Testis (tissue), 3 donors: ENCODE measurements around the gene CCDC175. TPM values are rescaled to one million over a fixed set of nuclear protein-coding genes. Genes with fewer than 3 reads are reported as not detected.

ENCODE experiments used
- DNase-seq: peaks from one replicate; pipeline ENCODE4 v3.0.0-alpha.2; 2019
- H3K27ac ChIP-seq, 2 donors: fragments of 200-600 bp; sonication (generic); one replicate each; pipeline ENCODE4 v1.5.1; 2019
- H3K27me3 ChIP-seq: fragments of 200-600 bp; sonication (generic); one replicate; pipeline ENCODE4 v1.5.1; 2019
- H3K36me3 ChIP-seq: fragments of 200-600 bp; sonication (generic); one replicate; pipeline ENCODE4 v1.5.1; 2017; ENCODE audit warnings: low read depth; ENCODE audit errors: missing control alignments
- H3K4me1 ChIP-seq: fragments of 200-600 bp; sonication (generic); one replicate; pipeline ENCODE4 v1.5.1; 2019
- H3K4me3 ChIP-seq, 2 donors: fragments of 200-600 bp; sonication (generic); one replicate each; pipeline ENCODE4 v1.5.1; 2017 to 2019
- H3K9me3 ChIP-seq: fragments of 200-600 bp; sonication (generic); one replicate; pipeline ENCODE4 v1.5.1; 2017
- POLR2A ChIP-seq: fragments of 450-650 bp; IDR thresholded peaks from one replicate; pipeline ENCODE4 v1.6.1; 2017; ENCODE audit warnings: antibody characterized with exemption, mild to moderate bottlenecking, moderate library complexity
- WGBS, 2 donors: methylation state at CpG; one replicate each; pipeline ENCODE4 v1.1.5; 2018; 5-methylcytosine and 5-hydroxymethylcytosine counted together
- intact Hi-C: fragments of 100-400 bp; cut with DNase I; formaldehyde crosslinking; loops from one replicate; pipeline ENCODE4 v1.15.1; 2023; ENCODE audit warnings: low total_unique reads
- polyA plus RNA-seq: library from polyadenylated mRNA; stranded (reverse); fragments of 350-450 nt; fragmentation: Illumina TruSeq; extraction: RNeasy Lipid Tissue Mini Kit (QIAGEN cat#74804); gene quantifications from one replicate; pipeline ENCODE4 v1.2.3, GENCODE V29; 2014; ENCODE audit warnings: low read depth, low replicate concordance; ENCODE audit not compliant: insufficient read depth
- total RNA-seq, 2 donors: library from RNA; depleted of rRNA; stranded (reverse); fragments of >200 nt; gene quantifications; one replicate each; pipeline ENCODE4 v1.2.3, GENCODE V29; 2016
- TF ChIP-seq, protein P1 (sequence below), 3 experiments: fragments of 450-650 bp in 2 of 3; fragments of 200-600 bp in 1 of 3; sonication (generic) in 1 of 3; IDR thresholded peaks; one replicate each; pipeline ENCODE4 v1.5.1; 2016 to 2019; ENCODE audit warnings: antibody characterized with exemption in 3 of 3, mild to moderate bottlenecking in 2 of 3, moderate library complexity in 1 of 3

The CCDC175 gene
- total and polyA plus RNA-seq, 3 donors from 2014 or later: 1.3 to 9.8 (median 1.4) TPM

DNA sequence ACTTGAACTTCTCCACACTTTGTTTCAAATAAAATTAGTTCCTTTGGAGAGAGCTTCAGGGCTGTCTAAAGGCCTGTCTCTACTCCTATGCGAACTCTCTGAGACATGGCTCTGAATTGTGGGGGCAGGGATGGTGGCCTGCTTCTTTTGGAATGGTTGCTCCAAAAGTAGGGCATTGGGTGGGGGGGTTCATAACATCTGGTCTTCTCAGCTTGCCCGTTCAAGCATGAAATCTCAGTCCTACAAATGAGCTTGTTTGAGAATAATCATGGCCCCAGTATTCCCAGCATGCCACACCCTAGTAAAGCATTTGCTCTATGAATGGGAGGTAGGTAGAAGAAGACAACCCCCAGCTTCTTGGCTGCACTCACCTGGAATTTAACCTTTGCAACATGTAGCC lies 118.1 kb downstream of the CCDC175 start:
- intact Hi-C loops: no loop called here
- 91 to 96% methylated on average over 2 of the region's 2 CpGs for WGBS, 2 donors

GRCh38 chr14:59455411-59455810 lies 121.2 kb downstream of the CCDC175 start:
- 91 to 95% methylated on average over 1 of the region's 1 CpG for WGBS, 2 donors
- Histone ChIP-seq H3K4me1 (no peaks in the 10 kb centered on the region), H3K4me3 (no peak overlapping the region), H3K27me3 (no peaks in the 10 kb centered on the region), H3K27ac (no peak overlapping the region), H3K9me3 (no peaks in the 10 kb centered on the region), H3K36me3 (no peaks in the 10 kb centered on the region)
- DNase-seq: no peak
- no peak for TF ChIP-seq POLR2A
- TF ChIP-seq, protein P1, sequence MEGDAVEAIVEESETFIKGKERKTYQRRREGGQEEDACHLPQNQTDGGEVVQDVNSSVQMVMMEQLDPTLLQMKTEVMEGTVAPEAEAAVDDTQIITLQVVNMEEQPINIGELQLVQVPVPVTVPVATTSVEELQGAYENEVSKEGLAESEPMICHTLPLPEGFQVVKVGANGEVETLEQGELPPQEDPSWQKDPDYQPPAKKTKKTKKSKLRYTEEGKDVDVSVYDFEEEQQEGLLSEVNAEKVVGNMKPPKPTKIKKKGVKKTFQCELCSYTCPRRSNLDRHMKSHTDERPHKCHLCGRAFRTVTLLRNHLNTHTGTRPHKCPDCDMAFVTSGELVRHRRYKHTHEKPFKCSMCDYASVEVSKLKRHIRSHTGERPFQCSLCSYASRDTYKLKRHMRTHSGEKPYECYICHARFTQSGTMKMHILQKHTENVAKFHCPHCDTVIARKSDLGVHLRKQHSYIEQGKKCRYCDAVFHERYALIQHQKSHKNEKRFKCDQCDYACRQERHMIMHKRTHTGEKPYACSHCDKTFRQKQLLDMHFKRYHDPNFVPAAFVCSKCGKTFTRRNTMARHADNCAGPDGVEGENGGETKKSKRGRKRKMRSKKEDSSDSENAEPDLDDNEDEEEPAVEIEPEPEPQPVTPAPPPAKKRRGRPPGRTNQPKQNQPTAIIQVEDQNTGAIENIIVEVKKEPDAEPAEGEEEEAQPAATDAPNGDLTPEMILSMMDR (IDR thresholded peaks at IDR 0.05): no peak
- intact Hi-C loops: no loop called here

More for the DNA sequence above, 118.1 kb downstream of the CCDC175 start:
- TF ChIP-seq, protein P1 (IDR thresholded peaks at IDR 0.05): no peak
- TF ChIP-seq POLR2A: no peak
- H3K27me3 ChIP-seq: no peaks in the 10 kb centered on the region
- no peaks in the 10 kb centered on the region for H3K36me3 ChIP-seq
- DNase-seq: no peak
- H3K4me1 ChIP-seq: no peaks in the 10 kb centered on the region
- H3K27ac ChIP-seq: no peak overlapping the region
- no peak overlapping the region for H3K4me3 ChIP-seq
- H3K9me3 ChIP-seq: no peaks in the 10 kb centered on the region

Other genes starting within 250 kb of the CCDC175 start
- gene GPR135, start 111.4 kb downstream of the CCDC175 start, total RNA-seq: 10 to 100 TPM; 33.1 to 71.2 TPM
- gene GPR135, start 111.4 kb downstream of the CCDC175 start, polyA plus RNA-seq: 25.8 TPM
- 10 to 100 TPM; 63.2 to 74.3 TPM for gene L3HYPDH, start 92.4 kb downstream of the CCDC175 start, total RNA-seq
- gene L3HYPDH, start 92.4 kb downstream of the CCDC175 start, polyA plus RNA-seq: 48.2 TPM
- 10 to 100 TPM; 76.7 to 81.4 TPM for gene JKAMP, start 92.3 kb downstream of the CCDC175 start, total RNA-seq
- 87.2 TPM for gene JKAMP, start 92.3 kb downstream of the CCDC175 start, polyA plus RNA-seq